OCI-LY7 (cell line): ENCODE measurements around the gene MAP3K15.

Experiments used
- EZH2phosphoT487 ChIP-seq: fragments of 200-600 bp; sonication (generic); IDR thresholded peaks from 2 replicates; pipeline ENCODE4 v1.6.1; 2018; ENCODE audit warnings: low read depth, borderline replicate concordance, mild to moderate bottlenecking, mixed run types, antibody characterized with exemption, low read length, moderate library complexity, mixed read lengths
- TF ChIP-seq, protein P1 (sequence below): fragments of 200-600 bp; sonication (generic); conservative IDR thresholded peaks from 2 replicates; pipeline ENCODE4 v1.5.1; 2014; ENCODE audit warnings: mild to moderate bottlenecking, antibody characterized with exemption, low read length, moderate library complexity, mixed read lengths

DNA sequence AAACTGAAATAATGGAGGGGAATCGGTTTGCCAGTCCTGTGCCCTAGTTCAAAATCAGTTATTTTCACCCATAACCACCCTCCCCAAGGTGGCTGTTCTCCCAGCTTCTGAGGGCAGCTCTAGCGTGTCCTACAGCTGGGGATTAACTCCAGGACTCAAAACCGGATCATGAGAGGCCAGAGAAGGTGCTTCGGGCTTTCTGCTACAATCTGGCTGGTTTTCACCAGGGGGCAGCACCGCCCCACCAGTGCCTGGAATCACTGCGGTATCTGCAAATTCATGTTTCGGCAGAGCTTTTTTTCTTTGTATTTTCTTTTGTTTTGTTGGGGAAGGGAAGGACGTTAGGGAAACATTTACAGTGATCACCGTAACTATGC is 143.2 kb downstream of the MAP3K15 start:
- TF ChIP-seq, protein P1, sequence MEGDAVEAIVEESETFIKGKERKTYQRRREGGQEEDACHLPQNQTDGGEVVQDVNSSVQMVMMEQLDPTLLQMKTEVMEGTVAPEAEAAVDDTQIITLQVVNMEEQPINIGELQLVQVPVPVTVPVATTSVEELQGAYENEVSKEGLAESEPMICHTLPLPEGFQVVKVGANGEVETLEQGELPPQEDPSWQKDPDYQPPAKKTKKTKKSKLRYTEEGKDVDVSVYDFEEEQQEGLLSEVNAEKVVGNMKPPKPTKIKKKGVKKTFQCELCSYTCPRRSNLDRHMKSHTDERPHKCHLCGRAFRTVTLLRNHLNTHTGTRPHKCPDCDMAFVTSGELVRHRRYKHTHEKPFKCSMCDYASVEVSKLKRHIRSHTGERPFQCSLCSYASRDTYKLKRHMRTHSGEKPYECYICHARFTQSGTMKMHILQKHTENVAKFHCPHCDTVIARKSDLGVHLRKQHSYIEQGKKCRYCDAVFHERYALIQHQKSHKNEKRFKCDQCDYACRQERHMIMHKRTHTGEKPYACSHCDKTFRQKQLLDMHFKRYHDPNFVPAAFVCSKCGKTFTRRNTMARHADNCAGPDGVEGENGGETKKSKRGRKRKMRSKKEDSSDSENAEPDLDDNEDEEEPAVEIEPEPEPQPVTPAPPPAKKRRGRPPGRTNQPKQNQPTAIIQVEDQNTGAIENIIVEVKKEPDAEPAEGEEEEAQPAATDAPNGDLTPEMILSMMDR = peak; percentile 79
- no peak for TF ChIP-seq EZH2phosphoT487
